ENCODE results near the gene TMC5. TPM values are rescaled to one million over a fixed set of nuclear protein-coding genes. Genes with fewer than 3 reads are reported as not detected.
A peak's percentile ranks its signal among the peaks of the same experiment; 100 is the strongest.

TMC5 gene
- total and polyA plus RNA-seq, 2 of the 13 experiments (the other 11 are each of a cell fraction or from before 2014, with no cell fraction given): 0.09 to 0.41 TPM

DNA sequence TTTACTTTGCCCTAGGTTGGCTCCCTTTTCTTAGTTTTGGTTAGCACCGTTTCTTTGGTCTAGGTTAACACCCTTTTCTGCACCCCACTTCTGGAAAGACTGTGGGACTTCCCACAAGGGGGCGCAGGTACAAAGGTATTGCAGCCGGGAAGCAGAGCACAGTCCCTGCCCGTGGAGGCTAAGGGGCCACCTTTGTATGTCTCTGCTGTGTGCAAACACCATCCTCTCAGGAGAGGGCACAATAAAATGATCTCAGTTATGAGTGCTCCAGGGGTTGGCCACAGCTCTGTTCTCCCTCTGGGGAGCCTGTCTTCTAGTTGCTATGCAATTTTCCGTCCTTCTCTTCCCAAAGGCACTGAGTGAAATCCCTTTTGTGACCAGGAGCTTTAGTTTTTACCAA, 28.4 kb upstream of the TMC5 start (continued):
- TF ChIP-seq, protein P1, sequence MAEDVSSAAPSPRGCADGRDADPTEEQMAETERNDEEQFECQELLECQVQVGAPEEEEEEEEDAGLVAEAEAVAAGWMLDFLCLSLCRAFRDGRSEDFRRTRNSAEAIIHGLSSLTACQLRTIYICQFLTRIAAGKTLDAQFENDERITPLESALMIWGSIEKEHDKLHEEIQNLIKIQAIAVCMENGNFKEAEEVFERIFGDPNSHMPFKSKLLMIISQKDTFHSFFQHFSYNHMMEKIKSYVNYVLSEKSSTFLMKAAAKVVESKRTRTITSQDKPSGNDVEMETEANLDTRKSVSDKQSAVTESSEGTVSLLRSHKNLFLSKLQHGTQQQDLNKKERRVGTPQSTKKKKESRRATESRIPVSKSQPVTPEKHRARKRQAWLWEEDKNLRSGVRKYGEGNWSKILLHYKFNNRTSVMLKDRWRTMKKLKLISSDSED (CRISPR knock-in tag; IDR thresholded peaks at IDR 0.05): no peak
- TF ChIP-seq SPEN (CRISPR knock-in tag; IDR thresholded peaks at IDR 0.05; ENCODE audit: low read depth) (no peak), CREM (IDR thresholded peaks at IDR 0.05) (no peak), CREM (CRISPR knock-in tag; IDR thresholded peaks at IDR 0.05) (no peak), TBX2 (CRISPR knock-in tag; IDR thresholded peaks at IDR 0.05; ENCODE audit: borderline replicate concordance) (peak; percentile 14; the same call in 1 of the 2 replicates), ZNF224 (CRISPR knock-in tag; IDR thresholded peaks at IDR 0.05) (no peak), SP140L (CRISPR knock-in tag; IDR thresholded peaks at IDR 0.05; ENCODE audit: borderline replicate concordance) (no peak), ZBTB8A (CRISPR knock-in tag; IDR thresholded peaks at IDR 0.05; ENCODE audit: borderline replicate concordance, low read depth) (no peak), MED1 (CRISPR knock-in tag; IDR thresholded peaks at IDR 0.05) (peak; percentile 20; the same call in 1 of the 2 replicates), IKZF1 (IDR thresholded peaks at IDR 0.05) (no peak), ZNF143 (CRISPR knock-in tag; IDR thresholded peaks at IDR 0.05) (no peak), TCF7 (IDR thresholded peaks at IDR 0.05; ENCODE audit: low read depth) (no peak), ZNF431 (CRISPR knock-in tag; IDR thresholded peaks at IDR 0.05; ENCODE audit: borderline replicate concordance, low read depth) (no peak), ZNF367 (CRISPR knock-in tag; IDR thresholded peaks at IDR 0.05; ENCODE audit: borderline replicate concordance) (no peak), PPARG (CRISPR knock-in tag; conservative IDR thresholded peaks at IDR 0.05) (no peak), ZNF350 (CRISPR knock-in tag; IDR thresholded peaks at IDR 0.05; ENCODE audit: borderline replicate concordance, low read depth) (no peak), ZMYM4 (CRISPR knock-in tag; IDR thresholded peaks at IDR 0.05) (peak; percentile 39; the same call in 1 of the 2 replicates), ZNF616 (CRISPR knock-in tag; IDR thresholded peaks at IDR 0.05; ENCODE audit: low read depth) (no peak), TP53 (CRISPR knock-in tag; conservative IDR thresholded peaks at IDR 0.05) (no peak), ATM (IDR thresholded peaks at IDR 0.05; ENCODE audit: borderline replicate concordance) (no peak), NR1H2 (CRISPR knock-in tag; IDR thresholded peaks at IDR 0.05; ENCODE audit: borderline replicate concordance, low read depth) (no peak), MBNL3 (CRISPR knock-in tag; conservative IDR thresholded peaks at IDR 0.05) (no peak), ZNF232 (CRISPR knock-in tag; IDR thresholded peaks at IDR 0.05; ENCODE audit: borderline replicate concordance) (0 out of 2 replicates have a peak, but pooled peaks have one; percentile 40), ZNF768 (CRISPR knock-in tag; IDR thresholded peaks at IDR 0.05) (no peak), SIX1 (CRISPR knock-in tag; IDR thresholded peaks at IDR 0.05; ENCODE audit: borderline replicate concordance) (no peak), GABPA (IDR thresholded peaks at IDR 0.05; ENCODE audit: low read depth, low read length) (no peak), GABPA (CRISPR knock-in tag; IDR thresholded peaks at IDR 0.05; ENCODE audit: low read depth) (no peak), RNF2 (conservative IDR thresholded peaks at IDR 0.05; ENCODE audit: low read depth) (no peak; the same call in 1 of the 2 replicates), KDM4B (CRISPR knock-in tag; IDR thresholded peaks at IDR 0.05) (no peak)
- TF ChIP-seq, protein P2, sequence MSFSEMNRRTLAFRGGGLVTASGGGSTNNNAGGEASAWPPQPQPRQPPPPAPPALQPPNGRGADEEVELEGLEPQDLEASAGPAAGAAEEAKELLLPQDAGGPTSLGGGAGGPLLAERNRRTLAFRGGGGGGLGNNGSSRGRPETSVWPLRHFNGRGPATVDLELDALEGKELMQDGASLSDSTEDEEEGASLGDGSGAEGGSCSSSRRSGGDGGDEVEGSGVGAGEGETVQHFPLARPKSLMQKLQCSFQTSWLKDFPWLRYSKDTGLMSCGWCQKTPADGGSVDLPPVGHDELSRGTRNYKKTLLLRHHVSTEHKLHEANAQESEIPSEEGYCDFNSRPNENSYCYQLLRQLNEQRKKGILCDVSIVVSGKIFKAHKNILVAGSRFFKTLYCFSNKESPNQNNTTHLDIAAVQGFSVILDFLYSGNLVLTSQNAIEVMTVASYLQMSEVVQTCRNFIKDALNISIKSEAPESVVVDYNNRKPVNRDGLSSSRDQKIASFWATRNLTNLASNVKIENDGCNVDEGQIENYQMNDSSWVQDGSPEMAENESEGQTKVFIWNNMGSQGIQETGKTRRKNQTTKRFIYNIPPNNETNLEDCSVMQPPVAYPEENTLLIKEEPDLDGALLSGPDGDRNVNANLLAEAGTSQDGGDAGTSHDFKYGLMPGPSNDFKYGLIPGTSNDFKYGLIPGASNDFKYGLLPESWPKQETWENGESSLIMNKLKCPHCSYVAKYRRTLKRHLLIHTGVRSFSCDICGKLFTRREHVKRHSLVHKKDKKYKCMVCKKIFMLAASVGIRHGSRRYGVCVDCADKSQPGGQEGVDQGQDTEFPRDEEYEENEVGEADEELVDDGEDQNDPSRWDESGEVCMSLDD (CRISPR knock-in tag; IDR thresholded peaks at IDR 0.05; ENCODE audit: borderline replicate concordance): peak; percentile 90; the same call in 1 of the 2 replicates
- TF ChIP-seq, protein P3, sequence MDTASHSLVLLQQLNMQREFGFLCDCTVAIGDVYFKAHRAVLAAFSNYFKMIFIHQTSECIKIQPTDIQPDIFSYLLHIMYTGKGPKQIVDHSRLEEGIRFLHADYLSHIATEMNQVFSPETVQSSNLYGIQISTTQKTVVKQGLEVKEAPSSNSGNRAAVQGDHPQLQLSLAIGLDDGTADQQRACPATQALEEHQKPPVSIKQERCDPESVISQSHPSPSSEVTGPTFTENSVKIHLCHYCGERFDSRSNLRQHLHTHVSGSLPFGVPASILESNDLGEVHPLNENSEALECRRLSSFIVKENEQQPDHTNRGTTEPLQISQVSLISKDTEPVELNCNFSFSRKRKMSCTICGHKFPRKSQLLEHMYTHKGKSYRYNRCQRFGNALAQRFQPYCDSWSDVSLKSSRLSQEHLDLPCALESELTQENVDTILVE (CRISPR knock-in tag; IDR thresholded peaks at IDR 0.05): no peak
